Neural progenitor cell (in vitro differentiated cells): ENCODE results near the gene HSP90AB1.

Experiments used
- CTCF ChIP-seq: fragments of 200-600 bp; sonication (generic); IDR thresholded peaks from 2 replicates; pipeline ENCODE4 v1.5.1; 2017; ENCODE audit warnings: antibody characterized with exemption, mild to moderate bottlenecking
- EZH2 ChIP-seq: fragments of 200-600 bp; sonication (generic); IDR thresholded peaks from 2 replicates; pipeline ENCODE4 v1.6.1; 2017; ENCODE audit warnings: antibody characterized with exemption, mild to moderate bottlenecking, moderate library complexity

GRCh38 chr6:44221961-44222335 lies 25.0 kb upstream of the HSP90AB1 start:
- TF ChIP-seq CTCF = no peak
- TF ChIP-seq EZH2 = no peak
